ENCODE data around the gene FBXO17. TPM values are rescaled to one million over a fixed set of nuclear protein-coding genes. Genes with fewer than 3 reads are reported as not detected.

The FBXO17 gene
- total RNA-seq, 1 experiment from 2014 or later: 16.8 TPM

GRCh38 chr19:38891771-38892170 lies 83.8 kb downstream of the FBXO17 start (continued):
- no peak for TF ChIP-seq ZBTB21 (CRISPR knock-in tag; IDR thresholded peaks at IDR 0.05; ENCODE audit: borderline replicate concordance)
- TF ChIP-seq GRHL2 (CRISPR knock-in tag; IDR thresholded peaks at IDR 0.05; ENCODE audit: insufficient replicate concordance, severe bottlenecking): no peak
- no peak for TF ChIP-seq CREB1 (CRISPR knock-in tag; IDR thresholded peaks at IDR 0.05)
- TF ChIP-seq SMAD3 (CRISPR knock-in tag; IDR thresholded peaks at IDR 0.05; ENCODE audit: borderline replicate concordance): no peak
- TF ChIP-seq E2F1 (CRISPR knock-in tag; IDR thresholded peaks at IDR 0.05): no peak

Other genes starting within 250 kb of the FBXO17 start
- 9.6 to 9.9 TPM (median 9.8 TPM) in 3 replicates for gene CAPN12, start 231.3 kb downstream of the FBXO17 start, total RNA-seq (2021)
- gene LGALS7, start 202.2 kb downstream of the FBXO17 start, total RNA-seq (2021): 2.3 TPM in 1 of 3 replicates, not detected in the others
- 1.2 to 3.7 TPM (median 2.7 TPM) in 3 replicates for gene LGALS7B, start 186.5 kb downstream of the FBXO17 start, total RNA-seq (2021)
- gene LGALS4, start 162.8 kb downstream of the FBXO17 start, total RNA-seq (2021): 1.1 to 1.5 TPM (median 1.4 TPM) in 3 replicates
- gene ECH1, start 143.9 kb downstream of the FBXO17 start, total RNA-seq (2021): 139 to 162 TPM (median 161 TPM) in 3 replicates
- gene HNRNPL, start 125.8 kb downstream of the FBXO17 start, total RNA-seq (2021): 680 to 779 TPM (median 683 TPM) in 3 replicates
- gene RINL, start 97.5 kb downstream of the FBXO17 start, total RNA-seq (2021): 12.6 to 14.6 TPM (median 14.5 TPM) in 3 replicates
- gene SIRT2, start 76.1 kb downstream of the FBXO17 start, total RNA-seq (2021): 9.5 to 10.7 TPM (median 10.2 TPM) in 3 replicates
- 29.6 to 39.8 TPM (median 30.6 TPM) in 3 replicates for gene NFKBIB, start 75.8 kb downstream of the FBXO17 start, total RNA-seq (2021)
- 0.77 to 1.1 TPM (median 0.98 TPM) in 3 replicates for gene CCER2, start 63.6 kb downstream of the FBXO17 start, total RNA-seq (2021)
- gene SARS2, start 45.0 kb downstream of the FBXO17 start, total RNA-seq (2021): 66.4 to 74.7 TPM (median 69.6 TPM) in 3 replicates
- gene MRPS12, start 44.8 kb downstream of the FBXO17 start, total RNA-seq (2021): 79.9 to 88.0 TPM (median 81.5 TPM) in 3 replicates
- 18.9 to 22.7 TPM (median 20.0 TPM) in 3 replicates for gene FBXO27, start 56.8 kb upstream of the FBXO17 start, total RNA-seq (2021)
- gene ACP7, start 108.6 kb upstream of the FBXO17 start, total RNA-seq (2021): 0.09 to 0.11 TPM (median 0.11 TPM) in 3 replicates
- 69.8 to 77.7 TPM (median 73.9 TPM) in 3 replicates for gene PAK4, start 150.0 kb upstream of the FBXO17 start, total RNA-seq (2021)
- gene NCCRP1, start 221.2 kb upstream of the FBXO17 start, total RNA-seq (2021): 2.0 to 2.5 TPM (median 2.2 TPM) in 3 replicates
- 0.37 to 1.1 TPM (median 0.77 TPM) in 3 replicates for gene SYCN, start 228.5 kb upstream of the FBXO17 start, total RNA-seq (2021)

Measured in WTC11 (cell line).